Activated CD4-positive, alpha-beta T cell treated with anti-CD3 and anti-CD28 coated beads, Interleukin-2, Interleukin-6, amounts not matched to agents 100 ng/mL and 50 ng/mL, durations not matched to agents 16 hours and 8 hours (primary cell): ENCODE measurements around the gene NAV3.

Experiments
- DNase-seq: peaks from one replicate; pipeline ENCODE4 v3.0.0-alpha.2; 2020

The NAV3 gene

DNA sequence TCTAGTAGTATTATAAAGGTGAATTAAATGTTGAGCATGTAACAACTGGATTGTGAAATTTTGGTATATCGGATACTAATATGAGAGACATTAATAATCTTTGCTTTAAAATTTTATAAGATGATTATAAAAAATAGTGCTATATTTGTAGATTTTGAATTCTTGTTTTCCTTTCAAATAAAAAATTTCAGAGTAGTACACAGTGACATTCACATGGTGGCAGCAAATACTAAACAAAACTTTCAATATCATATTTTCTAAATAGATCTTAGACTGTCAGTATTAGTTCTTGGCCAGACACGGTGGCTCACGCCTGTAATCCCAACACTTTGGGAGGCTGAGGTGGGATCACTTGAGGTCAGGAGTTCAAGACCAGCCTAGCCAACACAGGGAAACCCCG is 166.0 kb downstream of the NAV3 start:
- no peak for DNase-seq

DNA sequence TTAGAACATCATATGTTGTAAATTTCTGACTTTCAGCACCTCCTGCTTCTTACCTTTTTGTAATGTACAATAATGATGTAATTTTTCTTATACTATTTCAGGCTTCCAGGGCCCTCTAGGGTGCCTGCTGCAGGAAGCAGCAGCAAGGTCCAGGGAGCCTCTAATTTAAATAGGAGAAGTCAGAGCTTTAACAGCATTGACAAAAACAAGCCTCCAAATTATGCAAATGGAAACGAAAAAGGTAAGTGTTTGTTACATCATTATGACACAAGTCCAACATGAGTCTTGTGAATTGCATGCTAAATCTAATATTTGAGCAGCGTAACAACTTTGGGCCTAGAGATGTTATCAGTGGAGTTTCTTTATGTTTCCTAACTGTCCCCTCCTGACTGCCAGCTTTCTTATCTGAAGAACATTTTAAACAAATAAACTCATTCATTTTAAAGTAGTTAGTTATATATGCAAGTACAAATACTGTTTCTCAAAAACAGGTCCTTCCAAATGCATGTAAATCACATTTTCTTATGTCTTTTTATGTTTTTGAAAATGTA is 167.6 kb downstream of the NAV3 start:
- no peak for DNase-seq

DNA sequence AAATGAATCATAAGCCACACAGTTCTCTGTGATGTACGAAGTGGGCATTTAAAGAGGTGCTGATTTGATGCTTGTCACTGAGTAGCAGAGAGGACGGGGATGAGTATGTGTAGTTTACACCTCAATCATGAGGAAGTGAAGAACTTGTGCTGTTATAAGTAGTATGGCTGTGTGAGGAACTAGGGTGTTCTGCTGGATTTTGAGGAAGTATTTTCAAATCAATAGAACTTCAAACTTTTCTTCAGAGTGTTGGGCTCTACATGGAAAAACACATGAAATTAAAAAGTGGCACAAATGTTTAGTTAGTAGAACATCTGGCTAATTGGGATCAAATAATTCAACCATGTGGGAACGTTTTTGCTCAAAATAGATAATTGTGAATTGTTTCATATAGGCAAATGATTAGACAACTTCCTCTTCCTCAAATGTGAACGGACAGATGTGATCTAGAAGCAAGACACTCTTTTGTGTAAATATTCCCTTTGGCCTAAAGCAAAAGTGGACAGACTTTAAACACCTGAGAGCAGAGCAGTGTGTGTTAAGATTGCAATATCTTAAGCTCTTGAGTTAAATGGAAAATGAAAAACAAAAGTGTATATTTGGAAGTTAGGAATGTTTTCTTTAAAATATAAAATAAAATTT is 168.5 kb downstream of the NAV3 start:
- no peak for DNase-seq

DNA sequence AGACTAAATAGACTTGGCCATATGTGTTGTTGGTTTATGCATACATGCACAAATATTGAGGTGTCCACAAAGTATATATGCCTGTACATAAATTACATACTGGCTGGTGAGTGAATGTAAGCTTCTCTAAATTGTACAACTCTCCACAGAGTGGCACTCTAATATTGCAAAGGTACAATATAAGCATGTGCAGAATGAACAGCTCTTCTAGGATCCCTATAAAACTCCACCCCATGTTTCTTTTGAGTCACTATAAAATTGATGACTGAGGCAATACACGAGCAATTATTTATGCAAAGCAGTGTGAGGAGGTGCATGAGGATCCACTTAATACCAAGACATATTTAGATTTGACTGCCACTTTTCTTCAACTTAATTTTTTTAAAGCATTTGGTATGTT is 172.2 kb downstream of the NAV3 start:
- no peak for DNase-seq

DNA sequence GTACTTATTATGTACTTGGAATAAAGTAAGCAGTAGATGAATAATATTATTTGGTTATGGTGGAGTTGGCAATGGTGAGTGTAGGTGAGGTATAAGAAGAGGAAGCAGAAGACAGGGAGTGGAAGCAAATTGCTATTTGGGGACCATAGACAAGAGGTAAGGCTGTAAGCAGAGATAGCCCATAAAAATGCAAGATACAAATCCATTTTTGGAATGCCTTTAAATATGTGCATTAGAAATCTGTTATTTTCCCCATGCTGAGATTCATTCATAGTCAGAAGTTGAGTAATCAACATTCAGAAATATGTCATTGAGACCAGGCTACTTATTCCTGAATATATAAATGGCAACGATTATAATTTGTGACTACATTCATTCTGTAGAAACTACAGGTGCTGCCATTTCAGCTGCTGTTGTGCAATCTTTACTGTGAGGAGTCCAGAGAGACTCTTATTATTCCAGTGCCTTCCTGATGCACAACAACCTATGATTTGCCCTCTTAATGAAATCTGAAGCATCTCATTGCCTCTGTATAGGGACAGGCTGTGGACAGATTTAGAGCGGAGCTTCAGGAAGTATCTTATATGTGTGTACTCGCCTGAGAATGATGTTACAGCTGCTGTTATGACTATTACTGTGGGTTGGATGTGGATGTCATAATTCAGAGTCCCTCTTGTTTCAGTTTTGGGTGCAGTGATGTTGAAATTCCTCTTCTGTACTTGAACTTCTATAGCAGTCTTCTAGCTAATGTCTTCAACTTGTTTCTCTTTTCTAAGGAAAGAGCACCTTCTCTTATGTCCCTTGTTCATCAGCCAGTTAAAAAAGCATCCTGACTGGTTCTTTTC is 173.8 kb downstream of the NAV3 start:
- DNase-seq: no peak

DNA sequence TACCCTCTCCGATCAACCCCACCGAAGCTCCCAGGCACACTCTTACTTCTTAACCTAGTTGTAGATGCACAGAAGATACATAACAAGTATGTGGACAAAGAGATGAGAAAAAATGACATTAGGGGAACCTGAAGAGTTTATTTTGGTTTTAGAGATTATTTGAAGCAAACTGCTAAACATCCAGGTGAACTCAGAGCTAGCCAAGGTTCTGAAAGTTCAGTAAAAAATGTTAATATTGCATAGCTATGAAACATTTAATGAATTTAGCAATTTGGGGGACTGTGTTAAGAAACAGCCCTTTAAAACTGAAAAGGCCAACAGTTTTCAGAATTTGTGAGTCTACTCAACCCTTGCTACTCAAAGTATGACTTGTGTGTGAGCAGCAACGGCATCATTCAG is 174.4 kb downstream of the NAV3 start:
- no peak for DNase-seq

DNA sequence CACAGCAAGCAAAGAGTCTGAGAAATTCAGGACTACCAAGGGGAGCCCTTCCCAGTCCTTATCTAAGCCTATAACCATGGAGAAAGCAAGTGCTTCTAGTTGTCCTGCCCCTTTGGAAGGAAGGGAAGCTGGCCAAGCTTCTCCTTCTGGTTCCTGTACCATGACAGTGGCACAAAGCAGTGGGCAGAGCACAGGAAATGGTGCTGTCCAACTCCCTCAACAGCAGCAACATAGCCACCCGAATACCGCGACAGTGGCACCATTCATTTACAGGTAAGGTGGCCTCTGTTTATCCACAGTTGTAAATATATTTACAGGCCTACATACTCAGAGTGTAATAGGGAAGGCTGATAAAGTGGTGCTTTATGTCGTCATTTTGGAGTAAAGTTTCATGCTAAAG is 176.5 kb downstream of the NAV3 start:
- no peak for DNase-seq

DNA sequence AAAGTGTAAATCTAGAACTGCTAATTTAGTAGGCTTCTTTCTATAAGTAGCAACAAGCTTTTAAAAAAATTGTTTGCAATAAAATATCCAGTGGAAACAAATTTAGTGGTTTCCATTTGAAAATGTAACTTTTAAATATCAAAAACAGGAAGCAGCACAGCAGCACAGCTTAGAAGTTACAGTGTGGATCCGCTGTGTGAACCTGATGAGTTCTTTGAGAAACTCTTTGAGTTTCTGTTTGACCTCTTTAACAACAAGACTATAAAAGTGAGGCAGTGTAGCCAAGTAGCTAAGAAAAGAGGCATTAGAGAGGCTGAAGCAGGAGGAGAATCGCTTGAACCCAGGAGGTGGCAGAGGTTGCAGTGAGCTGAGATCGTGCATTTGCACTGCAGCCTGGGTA is 178.3 kb downstream of the NAV3 start:
- DNase-seq: no peak

DNA sequence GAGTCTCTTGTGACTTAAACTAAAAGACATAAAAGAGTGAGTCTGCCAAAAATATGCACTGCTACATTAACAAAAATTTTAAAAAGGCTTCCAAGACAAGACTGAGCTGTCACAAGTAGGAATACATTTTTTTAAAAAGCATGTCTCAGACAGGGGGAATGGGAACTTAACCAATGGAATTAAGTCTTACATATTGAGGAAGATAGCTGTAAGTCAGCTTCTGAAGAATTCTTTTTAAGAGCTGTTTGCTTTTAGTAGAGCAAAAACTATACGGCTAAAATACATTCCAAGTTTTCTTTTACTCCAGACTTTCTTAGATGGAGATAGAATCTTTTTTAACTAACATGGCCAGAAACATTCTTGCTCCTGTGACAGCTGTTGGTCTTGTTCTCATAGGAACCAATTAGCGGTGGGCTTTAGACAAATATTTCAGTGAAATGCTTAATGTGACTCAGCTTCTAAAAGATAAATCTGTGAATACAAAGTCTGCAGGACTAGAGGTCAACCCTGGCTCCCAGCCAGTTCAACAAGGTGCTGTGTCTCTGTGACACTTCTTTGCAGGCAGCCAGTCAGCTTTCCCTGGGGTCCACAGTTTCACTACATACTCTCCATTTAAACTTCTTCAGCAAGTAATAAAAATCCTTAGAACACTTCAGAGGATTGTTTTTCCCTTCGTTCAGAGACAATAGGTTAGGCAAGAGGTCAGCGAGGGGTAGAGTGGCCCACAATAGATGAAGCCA is 187.6 kb downstream of the NAV3 start:
- no peak for DNase-seq

DNA sequence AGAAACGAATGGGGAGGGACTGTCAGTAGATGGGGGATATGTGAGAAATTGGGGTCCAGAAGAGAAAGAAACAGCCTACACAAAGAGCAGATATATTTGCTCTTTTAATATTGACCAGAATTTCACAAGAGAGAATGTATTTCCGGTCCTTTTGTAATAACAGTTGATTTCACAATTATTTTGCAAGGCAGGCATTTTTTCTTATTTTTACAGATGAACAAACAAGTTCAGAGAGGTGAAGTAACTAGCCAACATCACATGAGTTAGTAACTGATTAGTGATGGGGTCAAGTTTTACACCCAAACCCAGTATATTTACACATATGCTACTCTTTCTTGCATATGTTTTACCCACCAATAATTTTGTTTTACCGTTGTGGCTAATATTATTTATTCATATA is 188.2 kb downstream of the NAV3 start:
- no peak for DNase-seq

DNA sequence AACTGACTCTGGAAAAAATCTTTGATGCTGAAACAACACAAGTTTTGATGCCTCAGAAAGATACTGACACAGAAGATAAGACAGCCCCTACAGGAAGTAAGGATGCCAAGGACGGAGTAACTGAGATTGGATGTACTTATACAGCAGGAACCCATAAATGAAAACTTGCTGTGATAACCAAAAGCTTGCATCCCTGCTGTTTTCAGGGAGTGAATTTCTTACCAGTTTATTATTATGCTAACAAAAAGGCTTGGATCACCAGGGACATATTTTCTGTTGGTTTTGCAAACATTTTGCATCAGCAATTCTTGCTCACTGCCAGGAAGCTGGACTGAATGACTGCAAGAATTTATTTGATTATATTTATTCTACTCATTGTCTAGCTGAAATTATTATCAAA is 197.7 kb downstream of the NAV3 start:
- no peak for DNase-seq

DNA sequence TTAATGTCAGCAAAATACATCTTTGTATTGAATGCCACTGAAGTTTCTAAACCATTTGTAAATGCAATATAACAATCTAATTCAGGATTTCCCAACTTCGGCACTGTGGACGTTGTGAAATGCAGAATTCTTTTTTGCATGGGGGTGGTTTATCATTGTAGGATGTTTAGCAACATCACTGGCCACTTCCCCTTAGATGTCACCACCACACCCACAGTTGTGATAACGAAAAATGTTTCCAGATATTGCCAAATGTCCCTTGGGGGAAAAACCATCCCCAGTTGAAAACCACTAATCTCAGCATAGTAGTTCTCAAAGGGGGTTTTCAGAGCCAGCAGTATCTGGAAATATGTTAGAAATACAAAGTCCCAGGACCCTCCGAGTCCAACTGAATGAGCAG is 203.3 kb downstream of the NAV3 start:
- DNase-seq: no peak

DNA sequence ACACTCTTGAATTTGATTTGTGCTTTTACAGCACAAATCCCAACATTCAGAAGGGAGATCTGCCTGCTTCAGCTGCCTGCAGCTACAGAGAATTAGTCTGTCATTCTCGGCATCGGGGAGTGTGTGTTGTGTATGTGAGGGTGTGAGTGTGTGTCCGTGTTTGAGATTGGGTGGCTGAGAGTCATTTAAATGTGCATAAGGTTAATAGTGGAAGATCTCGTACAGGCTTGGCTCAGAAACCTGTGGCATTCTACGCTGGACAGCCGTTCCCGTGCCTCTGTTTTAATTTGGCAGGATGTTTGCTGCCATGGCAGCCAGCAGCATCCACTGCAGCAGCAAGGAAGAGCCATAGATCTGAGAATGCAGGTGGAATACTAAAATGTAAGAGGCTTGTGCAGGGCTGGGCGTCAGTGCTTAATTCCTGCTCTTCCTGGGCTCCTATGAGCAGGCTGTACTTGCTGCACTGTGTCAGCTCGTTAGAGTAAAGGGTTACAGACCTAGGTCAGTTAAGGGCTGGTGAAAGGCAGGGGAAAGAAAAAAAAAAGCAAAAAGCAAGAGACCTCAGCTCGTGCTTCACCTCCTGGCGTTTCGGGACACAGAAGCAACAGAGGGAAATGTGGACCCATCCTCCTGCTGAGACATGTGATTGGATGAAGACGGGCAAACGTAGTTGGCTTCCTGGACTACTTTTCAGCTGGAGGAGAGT is 205.4 kb downstream of the NAV3 start:
- DNase-seq: no peak

DNA sequence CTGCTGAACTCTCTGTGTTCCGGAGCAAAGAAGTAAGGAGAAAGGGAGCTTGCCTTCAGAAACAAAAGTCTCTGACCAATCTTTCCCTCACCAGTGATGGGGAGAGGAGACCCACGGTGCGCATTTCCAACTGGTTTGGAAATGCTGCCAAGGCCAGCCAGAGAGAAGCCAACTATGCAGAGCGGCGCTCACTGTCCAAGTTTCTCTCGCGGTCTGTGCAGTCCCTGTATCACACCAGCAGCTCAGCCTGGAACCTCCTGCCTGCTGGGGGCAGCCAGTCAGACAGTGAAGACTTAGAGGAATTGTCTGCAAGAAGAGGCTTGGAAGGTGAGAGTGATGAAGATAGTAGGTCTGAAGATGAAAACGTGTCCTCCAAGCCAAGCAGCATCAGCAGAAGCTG is 206.2 kb downstream of the NAV3 start:
- DNase-seq: no peak

DNA sequence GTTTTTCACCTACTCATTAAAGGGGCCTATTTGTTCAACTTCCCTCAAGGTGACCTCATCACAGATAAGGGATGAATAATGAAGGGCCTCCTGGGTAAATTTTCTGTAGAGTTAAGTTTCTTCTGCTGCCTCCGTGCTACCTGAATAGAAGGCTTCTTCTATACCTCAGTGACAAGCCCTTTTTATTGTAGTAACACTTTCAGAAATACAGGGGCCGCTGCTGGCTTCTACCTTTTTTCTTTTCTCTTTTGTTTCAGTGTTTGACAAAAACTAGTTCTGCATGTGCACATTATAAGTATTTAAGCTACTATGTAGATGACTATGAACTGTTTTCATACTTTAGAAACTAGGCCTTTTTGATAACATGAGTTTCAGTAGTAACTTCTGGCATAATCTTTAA is 207.0 kb downstream of the NAV3 start:
- DNase-seq: no peak

DNA sequence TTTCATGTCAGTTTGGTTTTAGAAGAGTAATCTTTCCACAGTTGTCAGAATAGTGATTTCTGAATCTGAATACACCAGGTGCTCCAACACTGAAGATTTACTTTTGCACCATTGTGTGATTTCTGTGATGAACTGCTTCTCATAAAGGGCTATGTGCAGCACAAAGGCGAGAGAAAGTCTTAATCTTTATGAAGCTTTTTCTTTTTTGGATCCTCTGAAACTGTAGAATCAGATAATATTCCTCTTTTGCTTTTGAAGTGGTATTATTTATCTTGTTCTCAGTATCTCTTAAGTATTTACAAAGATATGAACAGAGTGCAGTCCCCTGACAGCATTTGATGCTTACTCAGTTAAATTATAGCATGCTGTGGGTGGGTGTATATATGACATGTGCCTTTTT is 207.8 kb downstream of the NAV3 start:
- DNase-seq: no peak

DNA sequence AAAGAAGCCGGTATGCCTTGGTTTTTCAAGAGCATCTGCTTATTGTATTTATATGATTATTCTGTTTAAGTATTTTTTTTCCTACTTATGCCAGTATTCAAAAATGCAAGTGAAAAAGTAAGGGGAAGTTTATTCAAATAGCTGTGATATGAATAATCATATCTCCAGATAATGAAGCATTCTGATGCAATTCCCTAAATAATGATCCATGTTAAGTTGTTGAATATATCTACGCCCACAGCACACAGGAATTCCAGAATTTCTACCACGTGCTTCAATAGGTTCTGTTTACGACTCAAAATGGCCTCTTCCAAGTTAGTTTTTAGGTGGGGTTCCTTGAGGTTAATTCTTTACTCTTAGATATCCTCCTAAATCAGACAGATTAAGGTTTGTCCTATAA is 208.3 kb downstream of the NAV3 start:
- DNase-seq: no peak

DNA sequence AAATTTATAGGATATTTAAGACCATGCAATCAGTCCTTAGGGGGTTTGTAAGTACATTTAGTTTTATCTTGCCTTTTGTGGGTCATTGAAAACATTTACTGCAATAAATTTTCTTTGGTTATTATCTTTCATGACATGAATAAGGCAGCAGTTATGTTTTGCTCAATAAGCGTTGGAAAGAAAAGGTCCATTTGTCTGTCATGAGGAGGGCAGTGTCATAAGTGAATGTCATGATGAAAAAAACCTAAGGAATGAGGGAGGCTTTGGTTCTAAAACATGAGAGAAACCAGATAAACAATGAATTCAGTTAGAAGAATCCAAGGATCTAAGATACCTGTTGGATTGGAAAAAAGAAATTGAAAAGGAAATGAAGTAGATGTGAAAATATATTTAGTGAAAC is 209.4 kb downstream of the NAV3 start:
- DNase-seq: no peak

DNA sequence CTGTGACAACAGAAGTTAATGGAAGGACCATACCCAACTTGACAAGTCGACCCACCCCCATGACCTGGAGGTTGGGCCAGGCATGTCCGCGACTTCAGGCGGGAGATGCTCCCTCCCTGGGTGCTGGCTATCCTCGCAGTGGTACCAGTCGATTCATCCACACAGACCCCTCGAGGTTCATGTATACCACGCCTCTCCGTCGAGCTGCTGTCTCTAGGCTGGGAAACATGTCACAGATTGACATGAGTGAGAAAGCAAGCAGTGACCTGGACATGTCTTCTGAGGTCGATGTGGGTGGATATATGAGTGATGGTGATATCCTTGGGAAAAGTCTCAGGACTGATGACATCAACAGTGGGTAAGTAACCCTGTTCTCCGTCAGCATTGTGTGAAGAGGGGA is 220.1 kb downstream of the NAV3 start:
- DNase-seq: no peak

DNA sequence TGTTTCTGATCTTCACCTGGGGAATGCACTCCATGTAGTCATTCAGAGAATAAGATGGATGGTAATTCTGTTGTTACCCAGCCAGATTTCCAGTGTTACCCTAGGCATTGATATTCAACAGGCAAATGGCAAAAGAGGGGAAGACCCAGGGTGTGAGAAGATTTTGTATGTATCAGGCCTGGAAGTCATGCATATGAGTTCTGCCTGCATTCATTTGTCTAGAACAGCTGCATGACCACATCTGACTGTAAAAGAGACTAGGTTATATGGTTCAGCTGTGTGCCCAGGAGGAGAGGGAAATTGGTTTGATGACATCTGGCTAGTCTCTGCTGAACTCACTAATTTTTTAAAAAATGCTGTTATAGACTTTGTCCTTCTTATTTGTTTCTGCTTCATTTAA is 224.9 kb downstream of the NAV3 start:
- DNase-seq: no peak

DNA sequence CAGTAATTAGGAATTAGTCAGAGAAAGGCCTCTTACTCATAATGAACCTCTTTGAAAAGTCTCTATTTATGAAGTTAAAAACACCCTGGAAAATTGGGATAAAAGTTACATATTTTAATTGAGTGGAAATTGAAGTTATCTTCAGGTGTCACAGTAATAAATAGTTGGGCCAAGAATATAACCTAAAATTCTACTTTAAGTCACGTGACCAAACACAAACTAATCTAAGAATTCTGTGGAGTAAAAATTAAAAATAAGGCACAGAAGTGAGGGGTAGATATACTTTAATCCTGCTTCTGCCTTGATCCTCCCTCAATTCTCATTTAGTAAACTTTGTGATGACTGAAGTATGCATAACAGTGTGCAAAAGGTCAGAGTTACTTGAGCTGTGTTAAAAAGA is 226.4 kb downstream of the NAV3 start:
- no peak for DNase-seq

DNA sequence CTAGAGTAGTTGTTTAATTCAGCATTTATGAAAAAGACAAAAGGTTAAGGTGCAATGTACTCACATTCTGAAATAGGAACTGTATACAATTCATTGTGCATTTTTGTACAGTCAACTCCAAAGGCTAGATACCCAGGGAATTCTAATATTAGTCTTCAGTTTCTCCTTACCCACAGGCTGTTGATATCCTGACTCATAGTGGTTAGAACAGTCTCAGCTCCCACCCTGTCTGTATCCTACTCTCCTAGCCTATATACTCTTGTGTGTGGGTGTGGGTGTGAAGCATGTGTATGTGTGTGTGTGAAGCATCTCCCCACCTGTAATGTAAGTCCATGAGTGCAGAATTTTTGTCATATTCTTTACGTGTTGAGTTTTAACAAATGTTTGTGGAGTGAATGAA is 229.5 kb downstream of the NAV3 start:
- DNase-seq: no peak

DNA sequence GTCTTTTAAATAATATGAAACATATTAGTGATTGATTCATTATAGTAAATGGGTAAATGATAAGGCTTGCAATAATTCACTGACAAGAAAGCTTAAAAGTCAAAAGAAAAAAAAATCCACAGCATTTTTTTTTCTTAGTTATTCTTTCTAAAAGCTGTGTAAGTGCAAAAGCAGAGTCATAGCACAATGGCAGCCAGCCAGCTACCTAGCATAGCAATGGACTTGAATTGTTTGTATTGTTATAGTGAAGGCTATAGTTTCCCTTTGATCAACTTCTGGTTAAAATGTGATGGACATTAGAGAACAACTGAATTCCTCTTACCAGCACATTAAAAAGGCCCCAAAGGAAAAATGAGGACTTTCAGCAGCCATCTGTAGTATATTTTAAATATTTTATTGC is 232.1 kb downstream of the NAV3 start:
- no peak for DNase-seq
